ENCODE data around the gene ZNF462.

The ZNF462 gene

DNA sequence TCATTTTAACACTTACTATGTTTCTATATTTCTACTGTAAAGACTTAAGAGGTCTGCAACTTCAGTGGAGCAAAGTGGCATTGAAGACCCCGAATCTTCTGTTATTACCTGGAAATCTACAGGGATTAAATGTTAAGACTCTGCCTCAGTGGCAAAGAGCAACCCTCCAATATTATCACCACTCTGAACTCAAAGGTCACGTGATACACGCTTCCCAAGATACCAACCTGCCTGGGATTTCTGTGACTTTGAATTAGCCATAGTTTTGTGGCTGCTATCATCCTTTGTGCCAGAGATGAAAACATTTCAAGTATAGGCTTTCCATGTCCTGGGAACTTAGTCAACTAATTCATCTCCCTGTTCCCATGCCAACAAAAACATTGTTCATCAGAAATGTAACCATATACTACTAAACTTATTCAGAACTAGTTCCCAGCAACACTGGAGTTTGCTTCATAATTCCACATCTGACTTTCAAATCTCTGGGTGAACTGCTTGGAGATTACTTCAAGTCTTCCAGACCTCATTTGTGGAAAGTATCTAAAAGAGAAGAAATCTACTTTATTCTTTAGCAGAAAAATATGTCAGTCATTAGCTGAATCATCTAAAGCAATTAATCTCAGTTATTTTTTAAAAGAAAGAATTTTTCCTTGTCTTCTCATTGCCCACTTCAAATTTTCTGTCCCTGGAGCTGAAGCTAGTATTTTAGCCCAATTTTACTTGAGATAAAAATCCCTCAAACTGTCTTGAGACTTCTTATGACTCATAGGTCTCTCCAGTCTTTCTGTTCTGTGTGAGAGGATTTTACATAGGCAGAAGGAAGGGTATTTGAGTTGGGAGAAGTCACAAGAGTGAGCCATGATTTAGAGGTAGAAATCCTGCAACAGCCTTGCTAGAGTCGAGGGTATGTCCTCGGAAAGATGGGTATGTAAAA is 83.0 kb downstream of the ZNF462 start:
- no peak for DNase-seq
- in situ Hi-C loops (cut with HindIII; ENCODE audit: low pct_ligation_motif_present, low pct_unique_long_range_greater_than_20kb, low sequenced_read_pairs): no loop called here

- peak; percentile 53 for DNase-seq
- in situ Hi-C loops (cut with HindIII; ENCODE audit: low pct_ligation_motif_present, low pct_unique_long_range_greater_than_20kb, low sequenced_read_pairs): no loop called here
Observed at GRCh38 chr9:106947106-106947900, 84.3 kb downstream of the ZNF462 start.

DNA sequence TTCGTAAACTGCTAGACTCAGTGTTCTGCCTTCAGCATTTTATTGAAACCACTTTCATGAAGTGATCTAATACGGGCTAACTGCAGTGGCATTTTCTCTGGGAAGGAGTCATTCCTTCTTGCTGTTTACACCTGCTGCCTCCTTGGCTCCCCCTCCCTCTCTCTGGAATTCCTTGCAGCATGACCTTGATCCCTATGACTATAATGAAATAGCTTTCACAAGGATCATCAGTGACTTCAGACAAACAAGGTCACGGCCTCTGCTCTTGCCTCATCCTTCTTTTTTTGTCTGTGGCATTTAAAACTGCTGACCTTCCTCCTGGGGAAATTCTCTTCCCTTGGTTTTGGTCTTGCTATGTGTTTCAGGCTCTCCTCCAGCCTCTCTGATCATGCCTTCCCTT is 90.2 kb downstream of the ZNF462 start:
- in situ Hi-C loops (cut with HindIII; ENCODE audit: low pct_ligation_motif_present, low pct_unique_long_range_greater_than_20kb, low sequenced_read_pairs): no loop called here

DNA sequence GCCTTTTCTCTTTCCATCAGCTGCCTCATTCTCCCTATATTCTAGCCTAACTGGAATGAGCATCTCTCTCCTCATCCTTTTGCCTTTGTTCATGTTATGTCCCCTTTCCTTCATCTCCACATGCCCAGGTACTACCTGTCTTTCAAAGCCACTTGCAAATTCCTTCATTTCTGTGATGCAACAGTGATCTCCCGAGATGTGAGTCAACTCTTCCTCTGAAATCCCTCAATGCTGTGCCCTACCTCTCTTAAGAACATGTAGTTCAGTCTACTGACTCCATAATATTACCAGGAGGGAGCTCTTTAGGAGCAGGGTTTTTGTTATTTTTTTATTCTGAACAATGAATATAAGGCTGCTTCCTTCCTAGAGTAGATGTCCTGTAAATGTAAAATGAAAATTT is 91.6 kb downstream of the ZNF462 start:
- in situ Hi-C loops (cut with HindIII; ENCODE audit: low pct_ligation_motif_present, low pct_unique_long_range_greater_than_20kb, low sequenced_read_pairs): no loop called here
- no peak for DNase-seq

More for the DNA sequence above, 90.2 kb downstream of the ZNF462 start:
- DNase-seq: peak; percentile 89

GRCh38 chr9:106954974-106955850 is 92.2 kb downstream of the ZNF462 start:
- in situ Hi-C loops (cut with HindIII; ENCODE audit: low pct_ligation_motif_present, low pct_unique_long_range_greater_than_20kb, low sequenced_read_pairs): no loop called here
- no peak for DNase-seq

DNA sequence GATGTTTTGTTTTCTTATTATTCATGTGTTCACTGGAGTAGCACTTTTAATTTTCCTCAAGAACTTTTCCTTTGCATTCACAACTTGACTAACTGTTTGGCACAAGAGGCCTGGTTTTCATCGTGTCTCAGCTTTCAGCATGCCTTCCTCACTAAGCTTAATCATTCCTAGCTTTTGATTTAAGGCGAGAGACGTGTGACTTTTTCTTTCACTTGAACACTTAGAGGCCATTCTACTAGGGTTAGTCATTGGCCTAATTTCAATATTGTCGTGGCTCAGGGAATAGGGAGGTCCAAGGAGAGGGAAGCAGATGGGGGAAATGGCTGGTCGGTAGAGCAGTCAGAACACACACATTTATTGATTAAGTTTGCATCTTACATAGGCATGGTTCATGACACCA is 94.0 kb downstream of the ZNF462 start:
- in situ Hi-C loops (cut with HindIII; ENCODE audit: low pct_ligation_motif_present, low pct_unique_long_range_greater_than_20kb, low sequenced_read_pairs): no loop called here
- peak; percentile 80 for DNase-seq

GRCh38 chr9:106958955-106959657 is 96.1 kb downstream of the ZNF462 start:
- no peak for DNase-seq
- in situ Hi-C loops (cut with HindIII; ENCODE audit: low pct_ligation_motif_present, low pct_unique_long_range_greater_than_20kb, low sequenced_read_pairs): no loop called here

DNA sequence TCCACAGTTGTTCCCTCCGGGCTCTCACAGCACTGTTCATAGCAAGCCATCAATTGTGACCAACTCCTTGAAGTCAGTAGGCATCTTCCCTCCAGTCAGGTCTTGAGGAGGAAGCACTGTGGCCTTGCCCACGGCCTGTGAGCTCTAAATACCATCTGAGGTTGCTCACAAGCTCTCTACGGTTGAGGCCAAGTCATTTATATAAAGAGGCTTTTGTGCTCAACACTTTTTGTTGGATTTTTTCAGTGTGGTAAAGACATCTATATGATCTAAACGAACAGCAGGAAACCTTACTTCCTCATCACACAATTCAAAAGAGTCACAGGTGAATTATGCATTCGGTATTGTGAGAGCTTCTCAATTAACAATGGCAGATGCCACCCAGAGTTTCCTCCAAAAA is 97.3 kb downstream of the ZNF462 start:
- DNase-seq: no peak
- in situ Hi-C loops (cut with HindIII; ENCODE audit: low pct_ligation_motif_present, low pct_unique_long_range_greater_than_20kb, low sequenced_read_pairs): no loop called here

GRCh38 chr9:106961623-106962022 is 98.7 kb downstream of the ZNF462 start:
- no peak for DNase-seq
- in situ Hi-C loops (cut with HindIII; ENCODE audit: low pct_ligation_motif_present, low pct_unique_long_range_greater_than_20kb, low sequenced_read_pairs): no loop called here

GRCh38 chr9:106962122-106962521 is 99.2 kb downstream of the ZNF462 start:
- in situ Hi-C loops (cut with HindIII; ENCODE audit: low pct_ligation_motif_present, low pct_unique_long_range_greater_than_20kb, low sequenced_read_pairs): no loop called here

GRCh38 chr9:106962615-106963363 is 99.8 kb downstream of the ZNF462 start:
- in situ Hi-C loops (cut with HindIII; ENCODE audit: low pct_ligation_motif_present, low pct_unique_long_range_greater_than_20kb, low sequenced_read_pairs): no loop called here
- no peak for DNase-seq

More at GRCh38 chr9:106962122-106962521, 99.2 kb downstream of the ZNF462 start:
- no peak for DNase-seq

GRCh38 chr9:106963684-106964083 is 100.7 kb downstream of the ZNF462 start:
- no peak for DNase-seq
- in situ Hi-C loops (cut with HindIII; ENCODE audit: low pct_ligation_motif_present, low pct_unique_long_range_greater_than_20kb, low sequenced_read_pairs): no loop called here

DNA sequence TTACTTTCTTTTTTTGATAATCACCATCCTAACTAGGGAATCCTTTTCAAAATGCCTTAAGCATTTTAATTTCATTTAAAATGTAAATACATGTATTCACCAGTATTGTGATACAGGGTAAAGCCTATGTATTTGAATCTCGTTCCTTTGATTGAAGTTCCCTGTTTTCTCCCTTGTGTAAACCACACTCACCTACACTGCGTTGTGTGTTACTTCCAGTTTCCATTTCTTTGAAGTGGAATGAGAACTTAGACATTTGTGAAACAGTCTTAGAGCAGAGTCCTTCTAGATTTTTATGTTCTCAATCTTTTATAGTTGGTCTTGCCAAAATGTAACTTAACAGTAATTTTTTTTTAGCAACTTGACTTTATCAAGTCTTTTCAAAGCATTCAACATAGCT is 101.4 kb downstream of the ZNF462 start:
- in situ Hi-C loops (cut with HindIII; ENCODE audit: low pct_ligation_motif_present, low pct_unique_long_range_greater_than_20kb, low sequenced_read_pairs): no loop called here
- no peak for DNase-seq

DNA sequence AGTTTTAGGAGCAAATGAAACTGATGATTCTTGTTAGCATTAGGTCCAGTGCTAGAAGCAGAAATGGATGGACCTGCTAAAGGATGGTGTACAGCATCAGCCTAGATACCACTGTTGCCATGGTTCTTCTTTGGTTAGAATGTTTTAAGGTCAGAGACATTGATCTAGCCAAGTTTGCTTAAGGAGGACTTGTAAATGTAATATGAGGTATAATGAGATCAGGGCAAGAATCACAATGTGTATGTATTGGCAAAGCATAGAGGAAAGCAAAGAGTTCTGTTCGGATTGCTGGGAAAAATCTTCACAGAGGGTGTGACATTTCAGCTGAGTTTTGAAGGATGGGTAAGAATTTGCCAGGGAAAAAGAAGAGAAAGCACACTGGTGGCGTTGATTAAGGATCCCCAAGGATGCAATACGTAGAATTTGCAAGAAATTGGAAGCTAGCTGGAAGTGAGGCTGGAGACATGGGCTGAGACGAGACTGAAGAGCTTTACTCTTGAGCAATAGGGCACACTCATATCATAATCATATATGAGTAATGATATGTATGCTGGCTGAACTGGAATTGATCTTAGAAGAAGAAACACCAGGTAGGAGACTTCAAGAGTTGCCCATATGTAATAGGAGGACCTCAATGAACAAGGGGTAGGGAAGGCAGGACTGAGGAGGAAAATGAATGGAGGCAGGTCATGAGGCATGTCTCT is 102.0 kb downstream of the ZNF462 start:
- in situ Hi-C loops (cut with HindIII; ENCODE audit: low pct_ligation_motif_present, low pct_unique_long_range_greater_than_20kb, low sequenced_read_pairs): no loop called here

DNA sequence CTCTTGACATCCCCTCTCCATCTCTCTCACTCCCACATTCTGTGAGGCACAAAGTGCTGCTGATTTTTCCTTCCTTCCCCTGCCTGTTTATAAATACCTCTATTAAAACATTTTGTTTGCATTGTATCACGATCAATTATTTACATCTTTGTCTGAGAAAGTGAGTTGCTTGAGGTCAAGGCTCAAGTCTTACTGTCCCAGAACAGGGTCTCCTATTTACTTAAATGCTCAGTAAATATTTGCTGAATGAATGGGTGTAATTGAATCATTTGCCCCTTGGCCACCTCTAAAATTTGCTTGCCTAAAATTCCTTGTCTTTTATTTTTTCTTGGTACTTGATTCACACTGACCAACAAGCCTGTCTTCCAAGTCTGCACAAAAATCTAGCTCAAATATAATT is 103.5 kb downstream of the ZNF462 start:
- DNase-seq: no peak
- in situ Hi-C loops (cut with HindIII; ENCODE audit: low pct_ligation_motif_present, low pct_unique_long_range_greater_than_20kb, low sequenced_read_pairs): no loop called here

More for the DNA sequence above, 102.0 kb downstream of the ZNF462 start:
- no peak for DNase-seq

- in situ Hi-C loops (cut with HindIII; ENCODE audit: low pct_ligation_motif_present, low pct_unique_long_range_greater_than_20kb, low sequenced_read_pairs): no loop called here
- no peak for DNase-seq
Observed at GRCh38 chr9:106969696-106970095, 106.7 kb downstream of the ZNF462 start.
